HK-2 (cell line): ENCODE data around the gene FAM241B.

ENCODE experiments used
- DNase-seq: peaks from one replicate; pipeline ENCODE4 v3.0.0-alpha.2; 2018; ENCODE audit not compliant: unreplicated experiment

Gene FAM241B

GRCh38 chr10:69666756-69667155, 36.7 kb downstream of the FAM241B start:
- no peak for DNase-seq

- DNase-seq: no peak
Observed at GRCh38 chr10:69668721-69669120, 38.7 kb downstream of the FAM241B start.

GRCh38 chr10:69669409-69669808, 39.4 kb downstream of the FAM241B start:
- no peak for DNase-seq

GRCh38 chr10:69673521-69673920, 43.5 kb downstream of the FAM241B start:
- DNase-seq: no peak

- no peak for DNase-seq
Observed at GRCh38 chr10:69674786-69675185, 44.7 kb downstream of the FAM241B start.

- DNase-seq: no peak
Observed at GRCh38 chr10:69676301-69676700, 46.3 kb downstream of the FAM241B start.

GRCh38 chr10:69677985-69678654, 48.1 kb downstream of the FAM241B start:
- no peak for DNase-seq

GRCh38 chr10:69679736-69680135, 49.7 kb downstream of the FAM241B start:
- DNase-seq: no peak

- DNase-seq: no peak
Observed at GRCh38 chr10:69680610-69681009, 50.6 kb downstream of the FAM241B start.

- DNase-seq: no peak
Observed at GRCh38 chr10:69681436-69681835, 51.4 kb downstream of the FAM241B start.

GRCh38 chr10:69682955-69683474, 53.0 kb downstream of the FAM241B start:
- DNase-seq: no peak
